ENCODE measurements around the gene TENM3.

TENM3 gene

DNA sequence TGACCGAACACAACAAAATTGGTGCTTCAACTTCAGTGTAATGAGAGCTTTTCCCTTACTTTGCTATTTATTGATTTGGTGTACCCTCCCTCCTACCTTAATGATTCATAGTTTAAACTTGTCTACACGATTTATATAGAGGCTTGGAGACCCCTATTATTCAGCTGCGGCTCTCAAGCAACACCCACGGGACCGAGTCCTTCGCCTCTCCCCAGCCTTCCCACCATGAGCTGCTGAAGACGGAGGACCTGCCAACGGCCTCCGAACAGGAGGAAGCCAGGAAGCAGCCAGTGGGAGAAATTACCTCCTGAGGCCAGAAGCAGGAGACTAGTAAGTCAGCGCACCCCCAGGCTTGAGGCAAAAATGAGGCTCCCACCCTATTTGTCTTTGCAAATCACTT is 595.3 kb downstream of the TENM3 start:
- Histone ChIP-seq H4K20me1 (ENCODE audit: control insufficient read depth, insufficient read depth, low read depth, low read length) (no peaks in the 10 kb centered on the region), H3F3A (ENCODE audit: control insufficient read depth, insufficient read depth) (no peaks in the 10 kb centered on the region), H3K9me2 (replicated peaks; ENCODE audit: control insufficient read depth, low read length) (no peaks in the 10 kb centered on the region), H3K79me2 (ENCODE audit: control insufficient read depth, low read length) (no peaks in the 10 kb centered on the region), H3K4me1 (ENCODE audit: control insufficient read depth, low read length) (no peaks in the 10 kb centered on the region), H3K36me3 (ENCODE audit: control insufficient read depth, low read length) (no peaks in the 10 kb centered on the region), H3K27ac (ENCODE audit: low read depth, low read length) (no peak overlapping the region), H3K27me3 (ENCODE audit: control insufficient read depth, low read length) (no peaks in the 10 kb centered on the region), H3K9me3 (ENCODE audit: control insufficient read depth, insufficient read depth, low read length) (no peaks in the 10 kb centered on the region; the same call in 1 of the 2 replicates), H3K4me2 (ENCODE audit: low read length) (no peak overlapping the region), H3K4me3 (ENCODE audit: low read length) (no peak overlapping the region)
- no peak for TF ChIP-seq EZH2phosphoT487 (IDR thresholded peaks at IDR 0.05; ENCODE audit: borderline replicate concordance, low read length)
- TF ChIP-seq, protein P1, sequence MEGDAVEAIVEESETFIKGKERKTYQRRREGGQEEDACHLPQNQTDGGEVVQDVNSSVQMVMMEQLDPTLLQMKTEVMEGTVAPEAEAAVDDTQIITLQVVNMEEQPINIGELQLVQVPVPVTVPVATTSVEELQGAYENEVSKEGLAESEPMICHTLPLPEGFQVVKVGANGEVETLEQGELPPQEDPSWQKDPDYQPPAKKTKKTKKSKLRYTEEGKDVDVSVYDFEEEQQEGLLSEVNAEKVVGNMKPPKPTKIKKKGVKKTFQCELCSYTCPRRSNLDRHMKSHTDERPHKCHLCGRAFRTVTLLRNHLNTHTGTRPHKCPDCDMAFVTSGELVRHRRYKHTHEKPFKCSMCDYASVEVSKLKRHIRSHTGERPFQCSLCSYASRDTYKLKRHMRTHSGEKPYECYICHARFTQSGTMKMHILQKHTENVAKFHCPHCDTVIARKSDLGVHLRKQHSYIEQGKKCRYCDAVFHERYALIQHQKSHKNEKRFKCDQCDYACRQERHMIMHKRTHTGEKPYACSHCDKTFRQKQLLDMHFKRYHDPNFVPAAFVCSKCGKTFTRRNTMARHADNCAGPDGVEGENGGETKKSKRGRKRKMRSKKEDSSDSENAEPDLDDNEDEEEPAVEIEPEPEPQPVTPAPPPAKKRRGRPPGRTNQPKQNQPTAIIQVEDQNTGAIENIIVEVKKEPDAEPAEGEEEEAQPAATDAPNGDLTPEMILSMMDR (IDR thresholded peaks at IDR 0.05; ENCODE audit: low read depth, low read length, poor library complexity, severe bottlenecking) = no peak

DNA sequence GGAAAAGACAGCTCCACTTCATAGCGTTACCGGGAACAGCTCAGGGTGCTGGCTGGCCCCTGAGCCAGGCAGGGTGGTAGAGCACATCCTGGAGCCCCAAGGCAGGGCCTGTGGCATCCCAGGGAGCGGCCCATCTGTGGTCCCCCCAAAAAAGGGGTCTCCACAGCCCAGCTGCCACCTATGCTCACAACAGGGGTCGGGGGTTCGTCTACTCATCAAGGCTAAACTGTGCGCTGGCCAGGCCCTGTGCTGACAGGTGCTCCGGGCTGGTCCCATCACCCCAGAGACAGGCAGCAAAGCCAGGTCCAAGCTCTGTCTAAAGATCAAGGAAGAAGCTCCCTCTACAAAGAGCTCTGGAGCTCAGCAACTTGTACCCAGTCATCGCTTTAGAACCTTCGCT is 596.1 kb downstream of the TENM3 start:
- TF ChIP-seq, protein P1 (IDR thresholded peaks at IDR 0.05; ENCODE audit: low read depth, low read length, poor library complexity, severe bottlenecking) = no peak
- TF ChIP-seq EZH2phosphoT487 (IDR thresholded peaks at IDR 0.05; ENCODE audit: borderline replicate concordance, low read length) = no peak
- Histone ChIP-seq H3K27ac (ENCODE audit: low read depth, low read length) (no peak overlapping the region), H3K4me2 (ENCODE audit: low read length) (no peak overlapping the region), H3K4me1 (ENCODE audit: control insufficient read depth, low read length) (no peaks in the 10 kb centered on the region), H3K9me2 (replicated peaks; ENCODE audit: control insufficient read depth, low read length) (no peaks in the 10 kb centered on the region), H3F3A (ENCODE audit: control insufficient read depth, insufficient read depth) (no peaks in the 10 kb centered on the region), H3K36me3 (ENCODE audit: control insufficient read depth, low read length) (no peaks in the 10 kb centered on the region), H3K27me3 (ENCODE audit: control insufficient read depth, low read length) (no peaks in the 10 kb centered on the region), H3K4me3 (ENCODE audit: low read length) (no peak overlapping the region), H3K9me3 (ENCODE audit: control insufficient read depth, insufficient read depth, low read length) (no peaks in the 10 kb centered on the region; the same call in 1 of the 2 replicates), H3K79me2 (ENCODE audit: control insufficient read depth, low read length) (no peaks in the 10 kb centered on the region), H4K20me1 (ENCODE audit: control insufficient read depth, insufficient read depth, low read depth, low read length) (no peaks in the 10 kb centered on the region)

DNA sequence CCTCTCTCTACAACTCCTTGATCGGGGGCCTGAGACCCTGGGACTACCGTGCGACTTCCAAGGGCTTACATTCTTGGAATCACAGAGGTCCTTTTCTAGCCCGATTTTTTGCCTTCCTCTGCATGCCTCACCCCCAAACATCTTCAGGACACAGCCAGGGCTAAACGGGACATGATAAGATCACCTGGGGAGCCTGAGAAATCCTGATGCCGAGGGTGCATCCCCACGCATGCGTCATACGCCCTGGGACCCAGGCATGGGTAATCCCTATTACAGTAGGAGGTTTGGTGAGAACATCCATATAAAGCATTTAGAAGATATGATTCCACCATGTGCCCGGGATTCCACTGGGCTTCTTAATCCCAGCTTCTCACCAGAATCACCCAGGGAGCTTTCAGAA is 596.9 kb downstream of the TENM3 start:
- H3K27ac ChIP-seq (ENCODE audit: low read depth, low read length) = no peak overlapping the region
- H3K9me2 ChIP-seq (replicated peaks; ENCODE audit: control insufficient read depth, low read length) = no peaks in the 10 kb centered on the region
- H3K4me3 ChIP-seq (ENCODE audit: low read length) = no peak overlapping the region
- H3K9me3 ChIP-seq (ENCODE audit: control insufficient read depth, insufficient read depth, low read length) = no peaks in the 10 kb centered on the region; the same call in 1 of the 2 replicates
- no peaks in the 10 kb centered on the region for H4K20me1 ChIP-seq (ENCODE audit: control insufficient read depth, insufficient read depth, low read depth, low read length)
- H3K27me3 ChIP-seq (ENCODE audit: control insufficient read depth, low read length) = no peaks in the 10 kb centered on the region
- no peaks in the 10 kb centered on the region for H3F3A ChIP-seq (ENCODE audit: control insufficient read depth, insufficient read depth)
- no peaks in the 10 kb centered on the region for H3K4me1 ChIP-seq (ENCODE audit: control insufficient read depth, low read length)
- no peaks in the 10 kb centered on the region for H3K36me3 ChIP-seq (ENCODE audit: control insufficient read depth, low read length)
- TF ChIP-seq EZH2phosphoT487 (IDR thresholded peaks at IDR 0.05; ENCODE audit: borderline replicate concordance, low read length) = no peak
- H3K4me2 ChIP-seq (ENCODE audit: low read length) = no peak overlapping the region
- no peaks in the 10 kb centered on the region for H3K79me2 ChIP-seq (ENCODE audit: control insufficient read depth, low read length)

DNA sequence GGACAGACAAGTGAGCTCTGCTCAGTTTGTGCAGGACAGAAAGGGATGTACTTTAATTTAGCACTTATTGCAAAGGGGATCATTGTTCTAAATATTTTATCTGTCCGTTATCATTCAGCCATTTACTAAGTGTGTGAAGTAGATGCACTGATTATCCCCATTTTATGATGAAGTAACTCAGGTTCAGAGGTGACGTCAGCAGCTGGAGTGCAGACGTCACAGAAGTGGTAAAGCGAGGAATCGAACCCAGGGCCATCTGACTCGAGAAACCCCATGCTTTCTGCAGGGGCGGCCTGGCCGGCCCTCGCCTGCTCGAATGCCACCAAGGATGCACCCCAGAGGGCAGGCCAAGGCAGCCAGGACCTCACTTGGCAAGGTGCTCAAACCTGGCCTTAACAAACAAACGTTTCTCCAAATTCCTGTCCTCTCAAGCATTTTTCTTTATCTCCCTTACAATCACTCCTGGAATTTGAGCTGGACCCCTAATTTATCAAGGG is 599.0 kb downstream of the TENM3 start:
- H3K27me3 ChIP-seq (ENCODE audit: control insufficient read depth, low read length) = no peaks in the 10 kb centered on the region
- no peaks in the 10 kb centered on the region for H3K9me2 ChIP-seq (replicated peaks; ENCODE audit: control insufficient read depth, low read length)
- H3F3A ChIP-seq (ENCODE audit: control insufficient read depth, insufficient read depth) = no peaks in the 10 kb centered on the region

More for the DNA sequence above, 599.0 kb downstream of the TENM3 start:
- Histone ChIP-seq H3K9me3 (ENCODE audit: control insufficient read depth, insufficient read depth, low read length) (no peaks in the 10 kb centered on the region), H3K4me2 (ENCODE audit: low read length) (no peak overlapping the region), H3K36me3 (ENCODE audit: control insufficient read depth, low read length) (no peaks in the 10 kb centered on the region), H3K4me3 (ENCODE audit: low read length) (no peak overlapping the region), H3K79me2 (ENCODE audit: control insufficient read depth, low read length) (no peaks in the 10 kb centered on the region), H3K27ac (ENCODE audit: low read depth, low read length) (no peak overlapping the region), H3K4me1 (ENCODE audit: control insufficient read depth, low read length) (no peaks in the 10 kb centered on the region), H4K20me1 (ENCODE audit: control insufficient read depth, insufficient read depth, low read depth, low read length) (no peaks in the 10 kb centered on the region)
- no peak for TF ChIP-seq EZH2phosphoT487 (IDR thresholded peaks at IDR 0.05; ENCODE audit: borderline replicate concordance, low read length)
- TF ChIP-seq, protein P1 (IDR thresholded peaks at IDR 0.05; ENCODE audit: low read depth, low read length, poor library complexity, severe bottlenecking) = no peak
